ENCODE measurements around the gene CEP170. TPM values are rescaled to one million over a fixed set of nuclear protein-coding genes. Genes with fewer than 3 reads are reported as not detected.

Gene CEP170
- polyA plus RNA-seq, 1 donor from 2014 or later: 18.5 TPM

GRCh38 chr1:243273945-243274344 is 18.9 kb upstream of the CEP170 start:
- no peak overlapping the region for H3K4me3 Mint-ChIP-seq
- peak overlapping the region in 2 of 3 donors; percentile 27 to 59 for H3K27ac Mint-ChIP-seq
- no peaks in the 10 kb centered on the region for H3K27me3 Mint-ChIP-seq
- peaks cover 16% of the 10 kb centered on the region for H3K36me3 Mint-ChIP-seq
- H3K4me1 Mint-ChIP-seq: peaks cover 15 to 18% (median 18%) of the 10 kb centered on the region in 3 donors
- H3K9me3 Mint-ChIP-seq: peaks cover 0 to 1% (median 0%) of the 10 kb centered on the region in 3 donors

- Mint-ChIP-seq H3K4me1 (peaks cover 18 to 22% (median 22%) of the 10 kb centered on the region in 3 donors), H3K9me3 (peaks cover 0 to 1% (median 0%) of the 10 kb centered on the region in 3 donors), H3K4me3 (no peak overlapping the region), H3K27ac (peak overlapping the region in 1 of 3 donors; percentile 59), H3K36me3 (peaks cover 16% of the 10 kb centered on the region), H3K27me3 (no peaks in the 10 kb centered on the region)
Measured at GRCh38 chr1:243273506-243273905, 18.4 kb upstream of the CEP170 start.

DNA sequence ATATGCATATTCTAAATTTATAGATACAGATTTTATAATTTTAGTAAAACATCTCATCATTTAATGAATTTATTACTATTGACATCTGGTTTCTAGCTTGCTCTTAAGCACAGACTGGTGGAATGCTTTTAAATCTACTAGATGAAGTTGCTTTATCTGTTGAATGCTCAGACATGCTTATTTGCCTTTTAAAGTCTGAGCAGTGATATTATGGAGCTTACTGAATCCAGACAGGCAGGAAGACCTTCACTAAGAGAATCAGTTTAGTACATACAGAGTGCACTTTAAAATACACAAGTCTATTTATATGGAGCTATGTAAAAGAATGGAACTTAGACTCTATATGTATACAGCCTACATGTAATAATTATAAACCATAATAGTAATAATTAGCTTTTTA is 17.3 kb upstream of the CEP170 start:
- Mint-ChIP-seq H3K4me1 (peaks cover 28 to 32% (median 32%) of the 10 kb centered on the region in 3 donors), H3K4me3 (no peak overlapping the region), H3K27me3 (no peaks in the 10 kb centered on the region), H3K36me3 (peaks cover 12% of the 10 kb centered on the region), H3K27ac (no peak overlapping the region), H3K9me3 (no peaks in the 10 kb centered on the region)

- Mint-ChIP-seq H3K9me3 (no peaks in the 10 kb centered on the region), H3K27me3 (no peaks in the 10 kb centered on the region), H3K36me3 (peaks cover 9% of the 10 kb centered on the region), H3K4me3 (no peak overlapping the region), H3K4me1 (peaks cover 28 to 32% (median 32%) of the 10 kb centered on the region in 3 donors), H3K27ac (no peak overlapping the region)
Measured at GRCh38 chr1:243271996-243272395, 16.9 kb upstream of the CEP170 start.

DNA sequence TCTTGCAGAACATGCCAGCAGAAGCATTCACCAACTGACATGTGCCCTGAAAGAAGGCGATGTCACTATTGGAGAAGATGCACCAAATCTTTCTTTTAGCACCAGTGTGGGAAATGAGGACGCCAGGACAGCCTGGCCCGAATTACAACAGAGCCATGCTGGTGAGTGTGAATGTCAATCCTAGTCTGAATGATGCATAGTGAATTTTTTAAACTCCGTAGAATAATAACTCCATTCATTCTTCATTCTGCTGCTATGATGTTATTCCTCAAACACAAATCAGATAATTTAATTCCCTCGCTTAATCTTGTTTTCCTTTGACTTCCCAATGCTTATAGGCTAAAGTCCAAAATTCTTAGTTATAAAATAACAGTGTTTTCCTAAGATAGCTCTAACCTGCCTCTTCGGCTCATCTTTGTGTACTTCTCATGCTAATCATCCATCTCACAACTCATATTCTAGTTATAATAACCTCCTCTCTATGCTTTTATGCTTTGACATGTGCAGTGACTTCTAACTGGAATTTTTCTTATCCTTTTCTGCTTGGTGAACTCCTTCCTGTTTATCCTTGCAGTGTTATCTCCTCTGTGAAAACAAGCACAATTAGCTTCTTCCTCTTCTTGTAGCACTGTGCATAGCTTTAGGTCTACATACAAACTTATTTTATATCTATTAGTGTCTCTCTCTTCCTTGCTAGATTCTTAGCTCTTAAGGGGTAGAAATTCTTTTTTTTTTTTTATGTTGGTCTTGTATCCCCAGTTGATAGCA is 15.2 kb upstream of the CEP170 start:
- Mint-ChIP-seq H3K27me3 (no peaks in the 10 kb centered on the region), H3K27ac (peak overlapping the region in 2 of 3 donors; percentile 21 to 65)

GRCh38 chr1:243269461-243269801 is 14.3 kb upstream of the CEP170 start:
- Mint-ChIP-seq H3K9me3 (no peaks in the 10 kb centered on the region), H3K27me3 (no peaks in the 10 kb centered on the region)

More for the DNA sequence above, 15.2 kb upstream of the CEP170 start:
- peaks cover 7% of the 10 kb centered on the region for H3K36me3 Mint-ChIP-seq
- H3K4me1 Mint-ChIP-seq: peaks cover 28 to 32% (median 32%) of the 10 kb centered on the region in 3 donors
- H3K4me3 Mint-ChIP-seq: peak overlapping the region in 2 of 4 donors; percentile 7 to 93
- no peaks in the 10 kb centered on the region for H3K9me3 Mint-ChIP-seq

GRCh38 chr1:243268751-243269460 is 13.8 kb upstream of the CEP170 start:
- Mint-ChIP-seq H3K9me3 (no peaks in the 10 kb centered on the region), H3K36me3 (no peaks in the 10 kb centered on the region), H3K4me3 (peak overlapping the region; percentile 62 to 93 (median 74)), H3K27me3 (no peaks in the 10 kb centered on the region), H3K4me1 (peaks cover 34 to 40% (median 35%) of the 10 kb centered on the region in 3 donors), H3K27ac (peak overlapping the region in 1 of 3 donors; percentile 65)

More at GRCh38 chr1:243269461-243269801, 14.3 kb upstream of the CEP170 start:
- H3K4me3 Mint-ChIP-seq: peak overlapping the region; percentile 62 to 93 (median 74)
- peaks cover 32 to 38% (median 33%) of the 10 kb centered on the region in 3 donors for H3K4me1 Mint-ChIP-seq
- peak overlapping the region in 1 of 3 donors; percentile 65 for H3K27ac Mint-ChIP-seq
- H3K36me3 Mint-ChIP-seq: no peaks in the 10 kb centered on the region

DNA sequence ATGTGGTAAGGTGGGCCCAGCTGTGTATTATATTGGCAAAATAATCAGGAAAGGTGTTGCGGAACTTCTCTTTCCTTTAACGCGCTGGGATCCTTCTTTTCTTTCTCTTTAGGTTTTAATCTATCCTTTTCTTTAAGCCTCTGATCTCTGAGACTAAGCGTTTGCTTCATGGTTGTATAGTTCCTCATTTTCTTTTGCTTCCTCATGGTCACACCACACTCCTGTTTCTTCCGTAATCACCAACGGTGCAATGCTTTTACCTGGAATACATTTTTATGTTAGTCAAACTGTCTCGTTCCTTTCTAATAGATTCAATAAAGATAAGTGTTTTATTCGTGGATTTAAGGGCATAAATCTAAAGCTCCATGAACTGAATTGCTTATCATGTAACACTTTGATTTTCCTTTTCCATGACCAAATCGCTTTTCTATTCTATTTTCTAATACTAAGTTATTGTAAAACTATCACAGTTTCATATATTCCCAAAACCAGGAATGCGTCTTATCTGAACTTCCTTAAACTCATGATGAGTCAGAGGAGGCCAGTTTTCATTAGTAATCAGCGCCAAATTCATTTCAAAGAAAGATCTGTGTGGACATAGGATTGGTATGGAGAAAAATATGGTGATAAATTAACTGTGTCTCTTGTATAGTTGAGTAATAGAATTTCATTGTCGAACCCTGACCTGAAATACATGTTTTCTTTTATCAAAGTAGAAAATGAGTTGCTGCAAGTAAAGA is 13.0 kb upstream of the CEP170 start:
- Mint-ChIP-seq H3K27ac (peak overlapping the region in 2 of 3 donors; percentile 9 to 47), H3K36me3 (peaks cover 2% of the 10 kb centered on the region), H3K4me1 (peaks cover 37 to 42% (median 41%) of the 10 kb centered on the region in 3 donors), H3K27me3 (no peaks in the 10 kb centered on the region), H3K4me3 (peak overlapping the region in 3 of 4 donors; percentile 37 to 91 (median 73)), H3K9me3 (no peaks in the 10 kb centered on the region)

DNA sequence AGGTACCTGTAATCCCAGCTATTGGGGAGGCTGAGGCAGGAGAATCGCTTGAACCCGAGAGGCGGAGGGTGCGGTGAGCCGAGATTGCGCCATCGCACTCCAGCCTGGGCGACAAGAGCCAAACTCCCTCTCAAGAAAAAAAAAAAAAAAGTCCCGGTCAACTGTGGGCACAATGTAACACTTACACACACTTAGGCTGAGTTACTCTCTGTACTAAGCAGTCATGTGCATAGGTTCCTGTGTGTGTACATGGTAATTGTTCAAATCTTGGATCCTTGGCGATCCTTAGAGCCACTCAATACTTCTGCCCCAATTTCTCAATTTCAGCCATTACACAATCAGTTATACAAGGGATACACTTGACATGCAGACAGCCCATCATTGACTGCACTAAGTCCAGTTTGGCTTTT is 12.4 kb upstream of the CEP170 start:
- Mint-ChIP-seq H3K4me1 (peaks cover 37 to 42% (median 41%) of the 10 kb centered on the region in 3 donors), H3K36me3 (peaks cover 2% of the 10 kb centered on the region), H3K27me3 (no peaks in the 10 kb centered on the region)

GRCh38 chr1:243266231-243266630 is 11.2 kb upstream of the CEP170 start:
- Mint-ChIP-seq H3K27ac (no peak overlapping the region), H3K4me1 (peaks cover 37 to 45% (median 42%) of the 10 kb centered on the region in 3 donors), H3K27me3 (no peaks in the 10 kb centered on the region), H3K9me3 (no peaks in the 10 kb centered on the region), H3K36me3 (peaks cover 2% of the 10 kb centered on the region), H3K4me3 (no peak overlapping the region)

More for the DNA sequence above, 12.4 kb upstream of the CEP170 start:
- Mint-ChIP-seq H3K9me3 (no peaks in the 10 kb centered on the region), H3K27ac (peak overlapping the region in 2 of 3 donors; percentile 9 to 47), H3K4me3 (peak overlapping the region in 2 of 4 donors; percentile 37 to 91)

DNA sequence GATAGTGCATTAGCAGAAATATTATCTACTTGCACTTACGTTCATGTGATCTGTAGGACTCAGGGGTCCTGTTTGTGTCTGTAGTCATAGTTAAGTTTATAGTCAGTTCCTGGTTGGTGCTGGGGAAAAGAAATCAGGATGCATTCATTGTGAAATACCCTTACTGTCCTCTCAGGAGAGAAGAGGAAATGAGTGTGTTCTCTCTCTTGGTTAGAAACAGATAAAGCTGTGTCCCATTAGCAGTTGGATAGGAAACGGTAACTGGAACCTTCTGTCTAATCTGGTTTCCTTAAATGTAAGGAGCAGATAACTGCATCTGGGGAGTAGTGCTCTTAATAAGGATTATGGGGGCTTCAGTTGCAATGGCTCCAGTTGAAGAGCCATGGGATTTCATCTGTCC is 9.6 kb upstream of the CEP170 start:
- H3K36me3 Mint-ChIP-seq: peaks cover 2% of the 10 kb centered on the region
- H3K9me3 Mint-ChIP-seq: no peaks in the 10 kb centered on the region
- no peaks in the 10 kb centered on the region for H3K27me3 Mint-ChIP-seq
- H3K4me1 Mint-ChIP-seq: peaks cover 29 to 48% (median 35%) of the 10 kb centered on the region in 3 donors
- no peak overlapping the region for H3K27ac Mint-ChIP-seq
- no peak overlapping the region for H3K4me3 Mint-ChIP-seq

- Mint-ChIP-seq H3K27ac (peak overlapping the region in 1 of 3 donors; percentile 2), H3K4me1 (peaks cover 10 to 26% (median 22%) of the 10 kb centered on the region in 3 donors), H3K36me3 (peaks cover 2% of the 10 kb centered on the region), H3K27me3 (no peaks in the 10 kb centered on the region), H3K4me3 (peak overlapping the region in 1 of 4 donors; percentile 37), H3K9me3 (no peaks in the 10 kb centered on the region)
Measured at GRCh38 chr1:243261390-243261789, 6.3 kb upstream of the CEP170 start.

DNA sequence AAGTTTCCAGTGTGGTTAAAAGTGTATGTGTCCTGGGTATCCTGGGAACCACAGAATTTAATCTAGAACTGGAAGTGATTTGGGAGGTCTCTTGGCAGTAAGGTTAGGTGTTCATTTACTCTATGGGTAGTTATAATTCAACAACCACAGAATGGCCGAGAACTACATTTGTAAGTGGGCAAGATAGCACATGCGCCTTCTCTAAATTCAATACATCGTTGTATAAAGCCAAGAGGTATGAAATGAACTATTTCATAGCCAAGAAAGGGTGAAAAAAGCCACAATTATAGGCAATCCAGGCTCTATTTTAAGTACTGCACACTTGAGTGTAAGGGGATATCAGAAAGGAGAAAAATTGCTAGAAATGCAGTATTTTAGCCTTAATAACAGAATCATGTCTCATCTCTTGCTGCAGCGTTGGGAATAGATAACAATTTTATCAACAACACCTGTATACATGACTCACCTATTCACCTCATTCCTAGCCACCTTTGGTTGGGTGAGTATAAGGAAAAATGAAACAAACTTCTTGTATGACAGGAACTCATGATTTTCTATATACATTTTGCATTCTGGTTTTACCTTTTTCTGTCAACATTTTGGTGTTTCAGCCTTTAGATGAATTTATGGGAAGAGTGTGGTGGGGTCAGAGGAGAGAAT is 5.3 kb upstream of the CEP170 start:
- H3K36me3 Mint-ChIP-seq: peaks cover 2% of the 10 kb centered on the region
- no peaks in the 10 kb centered on the region for H3K27me3 Mint-ChIP-seq
- H3K9me3 Mint-ChIP-seq: no peaks in the 10 kb centered on the region
- no peak overlapping the region for H3K27ac Mint-ChIP-seq
- peaks cover 10 to 31% (median 24%) of the 10 kb centered on the region in 3 donors for H3K4me1 Mint-ChIP-seq
- H3K4me3 Mint-ChIP-seq: peak overlapping the region in 1 of 4 donors; percentile 50

DNA sequence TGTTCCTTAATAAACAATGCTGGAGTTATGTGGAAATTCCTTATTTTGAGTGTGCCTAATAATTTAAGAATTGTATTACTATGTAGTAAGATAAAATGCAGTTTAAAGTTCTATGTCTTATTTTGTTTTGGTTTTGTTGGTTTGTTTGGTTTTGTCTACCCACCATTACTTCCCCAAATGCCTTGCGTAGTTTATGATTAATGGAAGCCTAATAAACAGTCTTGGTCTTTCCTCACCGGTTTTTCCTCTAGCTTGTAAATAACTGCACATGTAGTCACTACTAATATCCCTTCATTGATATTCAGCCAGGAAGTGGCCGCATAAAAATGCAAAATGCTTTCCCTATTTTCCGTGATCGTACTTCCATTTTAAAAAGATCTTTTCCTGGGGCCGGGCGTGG is 3.6 kb upstream of the CEP170 start:
- Mint-ChIP-seq H3K4me3 (peak overlapping the region in 2 of 4 donors; percentile 5 to 27), H3K27me3 (no peaks in the 10 kb centered on the region), H3K9me3 (no peaks in the 10 kb centered on the region), H3K36me3 (peaks cover 2% of the 10 kb centered on the region), H3K27ac (no peak overlapping the region), H3K4me1 (peaks cover 6 to 34% (median 20%) of the 10 kb centered on the region in 3 donors)

Measured in IgD-negative memory B cell (primary cell).